LoVo (cell line): ENCODE data around the gene CHID1.

ENCODE experiments used
- DNase-seq: peaks from one replicate; pipeline ENCODE4 v3.0.0-alpha.2; 2016; ENCODE audit warnings: low spot score

CHID1 gene

GRCh38 chr11:836274-836673 is 74.3 kb downstream of the CHID1 start:
- no peak for DNase-seq

- no peak for DNase-seq
These were observed 76.0 kb downstream of the CHID1 start for GRCh38 chr11:834371-835316.

DNA sequence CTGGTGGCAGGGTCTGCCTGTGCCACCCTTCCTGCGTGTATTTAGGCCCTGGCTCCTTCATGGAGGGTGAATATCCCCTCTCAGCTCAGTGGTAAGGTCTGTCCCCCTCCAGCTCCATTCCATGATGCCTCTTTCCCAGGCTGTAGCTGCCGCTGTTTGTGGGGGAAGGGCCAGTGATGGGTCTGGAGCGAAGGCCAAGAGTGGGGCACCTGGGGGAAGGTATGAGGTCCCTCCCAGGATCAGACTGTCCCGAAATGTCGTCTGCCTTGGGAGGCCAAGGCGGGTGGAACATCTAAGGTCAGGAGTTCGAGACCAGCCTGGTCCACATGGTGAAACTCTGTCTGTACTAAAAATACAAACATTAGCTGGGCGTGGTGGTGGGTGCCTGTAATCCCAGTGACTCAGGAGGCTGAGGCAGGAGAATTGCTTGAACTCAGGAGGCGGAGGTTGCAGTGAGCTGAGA is 76.7 kb downstream of the CHID1 start:
- no peak for DNase-seq

DNA sequence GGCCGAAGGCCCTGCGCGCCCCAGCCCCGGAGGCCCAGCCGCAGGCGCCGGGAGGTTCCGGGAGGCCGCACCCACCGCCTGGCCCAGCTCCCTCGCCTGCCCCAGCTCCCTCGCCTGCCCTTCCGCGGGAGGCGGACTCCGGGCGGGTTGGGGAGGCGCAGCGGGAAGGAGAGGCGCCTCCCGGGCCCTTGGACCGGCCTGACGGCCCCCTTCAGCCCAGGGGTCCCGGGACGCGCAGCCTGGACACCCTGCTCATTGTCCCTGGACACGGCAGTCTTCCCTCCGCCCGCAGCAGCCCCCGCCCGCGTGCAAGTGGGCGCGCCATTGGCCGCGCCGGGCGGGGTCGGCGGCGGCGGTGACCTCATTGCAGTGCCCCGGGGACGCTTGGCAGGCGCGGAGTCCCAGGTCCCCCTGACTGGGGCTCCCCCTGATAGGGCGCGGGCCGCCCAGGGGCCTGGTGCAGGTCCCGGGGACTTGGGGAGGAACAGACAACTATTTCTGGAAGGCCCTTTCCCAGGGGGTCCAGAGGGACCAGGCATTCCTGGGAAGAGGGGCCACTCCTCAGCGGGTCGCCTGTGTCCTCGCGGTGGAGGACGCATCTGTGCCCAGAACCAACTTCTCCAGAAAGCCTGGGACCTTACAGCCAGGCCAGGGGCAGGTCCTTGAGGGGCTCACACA is 77.4 kb downstream of the CHID1 start:
- peak; percentile 51 for DNase-seq

- DNase-seq, result peak; percentile 66
These were observed 78.0 kb downstream of the CHID1 start, which contains the start of gene CD151 for GRCh38 chr11:832529-833113. CD151 (plus strand) TSS chr11:832952; CDS start chr11:836070, 3,118 bp downstream.

- no peak for DNase-seq
These were observed 78.6 kb downstream of the CHID1 start for GRCh38 chr11:831961-832528.

DNA sequence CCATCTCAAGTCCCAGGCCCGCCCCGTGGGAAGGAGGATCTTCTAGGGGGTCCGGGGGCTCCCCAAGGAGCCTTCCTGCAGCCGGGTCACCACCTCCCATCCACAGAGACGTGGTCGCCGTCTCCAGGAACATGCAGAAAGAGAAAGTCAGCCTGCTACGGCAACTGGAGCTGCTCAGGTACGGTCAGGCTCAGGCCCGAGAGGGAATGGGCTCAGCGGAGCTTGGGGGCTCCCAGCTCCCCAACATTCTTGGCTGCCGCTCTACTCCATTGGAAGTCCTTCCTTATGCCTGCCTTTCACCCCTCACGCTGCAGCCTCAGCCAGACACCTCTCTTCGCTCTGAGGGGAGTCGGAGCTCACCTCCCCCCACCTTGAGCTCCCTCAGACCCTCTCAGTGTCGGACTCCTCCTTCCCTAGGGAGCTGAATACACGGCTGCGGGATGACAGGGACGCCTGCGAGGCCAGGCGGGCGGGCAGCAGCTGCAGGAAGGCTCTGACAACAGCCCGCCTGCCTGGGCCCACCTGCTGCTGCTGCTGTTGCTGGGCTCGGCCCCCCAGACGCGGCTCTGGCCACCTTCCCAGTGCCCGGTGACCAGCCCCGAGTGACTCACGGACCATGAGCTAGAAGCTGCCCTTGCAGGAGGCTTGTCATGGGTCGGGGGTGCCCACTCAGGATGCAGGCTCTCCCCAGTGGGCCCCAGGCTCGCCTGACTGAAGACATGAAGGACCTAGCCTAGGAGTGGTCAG is 79.3 kb downstream of the CHID1 start:
- no peak for DNase-seq

DNA sequence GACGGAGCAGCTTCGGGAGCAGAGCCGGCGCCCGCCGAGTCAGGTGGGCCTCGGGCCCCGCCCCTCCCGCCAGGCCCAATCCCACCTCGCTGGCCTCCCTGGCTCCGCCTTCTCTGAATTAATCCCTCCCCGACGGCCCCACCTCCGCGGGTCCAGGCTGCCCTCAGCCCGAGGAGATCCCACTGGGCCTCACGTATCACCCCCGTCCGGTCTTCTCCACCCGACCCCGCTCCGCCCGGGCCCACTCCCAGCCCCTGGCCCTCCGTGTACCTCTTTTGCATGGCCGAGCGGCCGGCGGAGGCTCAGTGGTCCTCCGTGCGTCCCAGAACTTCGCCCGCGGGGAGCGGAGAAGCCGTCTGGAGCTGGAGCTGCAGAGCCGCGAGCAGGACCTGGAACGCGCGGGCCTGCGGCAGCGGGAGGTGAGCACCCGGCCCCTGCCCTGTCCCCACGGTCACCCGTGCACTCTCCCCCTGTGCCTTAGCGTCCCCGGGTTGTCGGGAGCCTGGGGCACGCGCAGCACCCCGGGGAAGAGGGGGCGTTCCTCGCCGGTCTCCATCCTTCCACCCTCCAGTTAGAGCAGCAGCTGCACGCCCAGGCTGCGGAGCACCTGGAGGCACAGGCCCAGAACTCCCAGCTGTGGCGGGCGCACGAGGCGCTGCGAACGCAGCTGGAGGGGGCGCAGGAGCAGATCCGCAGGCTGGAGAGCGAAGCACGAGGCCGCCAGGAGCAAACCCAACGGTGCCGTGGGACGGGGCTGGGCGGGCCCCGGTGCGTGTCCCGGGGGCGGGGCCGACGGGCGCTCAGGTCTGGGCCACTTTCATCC is 80.1 kb downstream of the CHID1 start:
- no peak for DNase-seq

- no peak for DNase-seq
These were observed 80.7 kb downstream of the CHID1 start for GRCh38 chr11:829847-830294.

- DNase-seq, result no peak
These were observed 81.3 kb downstream of the CHID1 start for GRCh38 chr11:829176-829846.

GRCh38 chr11:828506-829175 is 82.0 kb downstream of the CHID1 start:
- DNase-seq, result no peak

DNA sequence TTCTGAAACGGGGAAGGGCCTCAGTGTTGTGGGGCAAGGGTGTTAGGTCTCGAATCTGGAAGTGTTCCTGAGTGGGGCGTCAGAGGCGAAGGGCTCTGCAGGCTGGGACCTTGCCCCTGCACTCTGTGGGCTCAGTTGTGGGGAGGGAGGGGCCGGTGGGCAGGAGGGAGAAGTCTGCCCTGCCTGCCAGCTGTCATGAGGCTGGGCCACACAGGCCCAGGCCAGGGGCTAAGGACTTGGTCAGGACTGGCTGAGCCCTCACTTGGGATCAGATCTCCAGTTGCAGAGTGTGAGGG is 82.8 kb downstream of the CHID1 start, which contains the start of gene CRACR2B:
Gene CRACR2B (plus strand): TSS at position 23 of the 296 bp plus-strand sequence. CDS start 689 bp downstream, outside the sequence.
- no peak for DNase-seq

DNA sequence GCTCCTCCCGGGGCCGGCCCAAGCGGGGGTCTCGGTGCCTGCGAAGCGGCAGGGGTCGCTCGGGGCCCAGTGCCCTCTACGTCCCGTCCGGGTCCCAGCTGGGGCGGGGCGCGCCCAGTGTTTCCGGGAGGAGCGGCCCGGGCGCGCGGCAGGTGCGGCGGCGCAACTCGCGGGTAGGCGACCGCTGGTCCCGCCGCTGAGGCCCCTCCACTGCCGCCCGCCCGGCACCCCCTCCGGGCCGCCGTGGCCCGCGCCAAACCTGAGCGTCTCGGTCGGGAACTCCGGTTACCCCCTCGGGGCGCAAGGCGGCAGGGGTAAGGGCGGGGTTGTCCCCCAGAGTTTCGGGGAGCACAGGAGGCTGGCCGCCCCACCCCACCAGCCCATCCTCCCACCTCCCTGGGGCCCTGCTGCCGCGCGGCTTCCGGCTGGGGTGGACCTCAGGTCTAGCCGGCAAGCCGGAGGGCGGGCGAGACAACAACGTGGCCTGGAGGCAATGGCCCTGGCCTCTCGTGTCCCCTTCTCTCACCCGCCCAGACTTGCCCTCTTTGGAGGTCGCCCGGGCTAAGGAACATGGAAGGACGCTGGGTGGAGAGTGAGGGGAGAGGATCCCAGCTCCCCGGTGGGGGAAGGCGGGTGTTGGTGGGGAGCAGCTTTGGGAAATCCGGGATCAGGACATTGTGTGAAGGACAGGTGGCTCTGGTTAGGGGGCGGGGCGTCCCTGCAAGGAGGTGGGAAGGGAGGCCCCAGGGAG is 83.3 kb downstream of the CHID1 start:
- peak; percentile 63 for DNase-seq

- DNase-seq, result no peak
These were observed 83.8 kb downstream of the CHID1 start for GRCh38 chr11:826836-827145.

- DNase-seq, result no peak
These were observed 84.4 kb downstream of the CHID1 start for GRCh38 chr11:826227-826621.

DNA sequence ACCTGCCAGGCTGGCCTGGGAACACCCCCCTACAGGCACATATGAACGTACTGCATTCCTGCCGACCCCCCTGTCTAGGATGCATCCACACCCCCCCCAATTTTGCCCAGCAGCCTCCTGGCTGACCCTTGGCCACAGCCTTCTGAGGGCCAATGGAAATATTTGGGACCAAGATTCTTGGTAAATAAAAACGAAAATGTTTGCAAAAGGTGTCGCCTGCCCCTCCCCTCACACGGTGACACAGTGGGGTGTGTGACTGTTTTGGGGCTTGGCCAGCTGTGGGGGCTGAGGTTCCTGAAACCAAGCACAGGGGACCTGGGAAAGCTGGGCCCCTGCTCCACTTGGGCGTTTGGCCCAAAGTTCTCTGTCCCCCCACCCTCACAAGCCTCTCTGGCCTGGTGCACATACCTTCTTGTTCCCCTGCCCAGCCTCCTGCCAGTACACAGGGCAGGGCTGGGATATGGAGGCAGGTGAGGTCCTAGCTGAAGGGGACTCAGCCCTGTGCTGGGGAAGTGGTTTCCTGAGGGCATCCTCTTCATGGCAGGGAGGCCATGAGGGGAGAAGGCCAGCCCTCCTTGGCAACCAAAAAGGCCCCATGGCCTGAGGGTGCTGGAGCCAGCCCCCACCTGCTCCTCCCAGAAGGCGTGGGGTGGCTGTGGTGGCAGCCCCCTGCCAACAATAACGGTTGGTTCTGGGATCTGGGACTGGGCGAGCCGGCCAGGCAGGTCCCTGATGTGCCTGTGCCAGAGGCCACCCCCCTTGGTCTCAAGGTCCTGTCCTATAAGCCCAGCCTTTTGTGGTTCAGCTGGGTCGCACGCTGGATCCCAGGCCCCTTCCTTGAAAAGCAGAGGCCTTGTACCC is 85.0 kb downstream of the CHID1 start:
- peak; percentile 52 for DNase-seq

DNA sequence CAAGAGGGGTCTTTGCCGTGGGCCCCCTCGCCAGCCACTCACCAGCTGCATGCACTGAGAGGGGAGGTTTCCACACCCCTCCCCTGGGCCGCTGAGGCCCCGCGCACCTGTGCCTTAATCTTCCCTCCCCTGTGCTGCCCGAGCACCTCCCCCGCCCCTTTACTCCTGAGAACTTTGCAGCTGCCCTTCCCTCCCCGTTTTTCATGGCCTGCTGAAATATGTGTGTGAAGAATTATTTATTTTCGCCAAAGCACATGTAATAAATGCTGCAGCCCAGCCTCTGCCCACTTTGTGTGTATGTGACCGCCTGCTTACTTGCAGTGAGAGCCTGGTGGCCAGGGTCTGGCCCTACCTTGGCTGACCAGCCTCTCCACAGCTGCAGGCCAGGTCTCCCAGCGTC is 85.7 kb downstream of the CHID1 start:
- DNase-seq, result no peak

- no peak for DNase-seq
These were observed 86.2 kb downstream of the CHID1 start for GRCh38 chr11:824292-824880.
